HG03045 (cell line): ENCODE measurements around the gene TP53BP2.
"Not testable (repeated sequence)": the region's sequence is repeated elsewhere in the genome, so short reads cannot be mapped to it uniquely, and the experiment has no call there.

Experiments used
- ATAC-seq: cut with Tn5 transposase; IDR thresholded peaks from one replicate; pipeline ENCODE4 v1.9.1; 2021; ENCODE audit warnings: mild to moderate bottlenecking, moderate library complexity; ENCODE audit not compliant: unreplicated experiment

The TP53BP2 gene

GRCh38 chr1:223845810-223846682, at the start of gene TP53BP2:
Gene TP53BP2, minus strand, starts transcription at chr1:223845947. Its CDS starts 267 bp downstream, at chr1:223845680.
- ATAC-seq = peak; percentile 80

DNA sequence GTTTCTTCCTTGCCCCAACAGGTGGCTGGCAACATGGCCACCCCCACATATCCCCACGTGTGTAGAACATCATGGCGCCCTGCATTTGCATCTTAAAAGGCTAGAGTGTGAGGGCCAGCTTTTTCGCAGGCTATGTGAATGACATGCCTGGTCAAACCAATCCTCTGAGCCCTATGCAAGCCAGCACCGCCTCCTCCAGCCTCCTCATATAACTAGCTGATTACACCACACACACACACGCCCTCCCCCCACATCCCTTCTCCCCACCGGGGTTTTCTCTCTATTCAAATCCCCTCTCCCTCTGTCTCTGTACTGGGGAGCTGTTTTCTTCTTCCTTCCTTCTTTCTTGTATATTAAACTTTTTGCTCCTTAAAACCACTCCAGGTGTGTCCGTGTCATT, 44.7 kb upstream of the TP53BP2 start:
- not testable (repeated sequence) for ATAC-seq

DNA sequence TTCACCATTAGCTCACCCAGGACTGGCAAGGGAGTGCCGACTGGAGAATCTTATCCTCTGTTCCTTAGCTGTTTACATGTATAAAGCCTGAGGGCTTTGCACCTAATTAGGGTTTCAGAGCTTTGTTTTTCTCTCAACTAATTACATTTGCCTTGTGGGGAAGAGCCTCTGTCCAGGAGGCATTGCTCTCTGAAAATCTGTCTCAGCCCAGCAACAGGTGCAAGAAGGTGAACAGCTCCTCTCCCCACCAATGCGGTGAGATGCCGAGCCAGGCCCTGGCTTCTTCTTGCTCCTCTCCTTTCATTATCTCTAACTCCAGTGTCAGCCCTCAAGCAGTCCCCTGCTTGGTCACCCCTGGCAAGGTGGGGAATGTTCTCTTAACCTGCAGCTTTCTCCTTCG, 43.6 kb upstream of the TP53BP2 start:
- not testable (repeated sequence) for ATAC-seq

DNA sequence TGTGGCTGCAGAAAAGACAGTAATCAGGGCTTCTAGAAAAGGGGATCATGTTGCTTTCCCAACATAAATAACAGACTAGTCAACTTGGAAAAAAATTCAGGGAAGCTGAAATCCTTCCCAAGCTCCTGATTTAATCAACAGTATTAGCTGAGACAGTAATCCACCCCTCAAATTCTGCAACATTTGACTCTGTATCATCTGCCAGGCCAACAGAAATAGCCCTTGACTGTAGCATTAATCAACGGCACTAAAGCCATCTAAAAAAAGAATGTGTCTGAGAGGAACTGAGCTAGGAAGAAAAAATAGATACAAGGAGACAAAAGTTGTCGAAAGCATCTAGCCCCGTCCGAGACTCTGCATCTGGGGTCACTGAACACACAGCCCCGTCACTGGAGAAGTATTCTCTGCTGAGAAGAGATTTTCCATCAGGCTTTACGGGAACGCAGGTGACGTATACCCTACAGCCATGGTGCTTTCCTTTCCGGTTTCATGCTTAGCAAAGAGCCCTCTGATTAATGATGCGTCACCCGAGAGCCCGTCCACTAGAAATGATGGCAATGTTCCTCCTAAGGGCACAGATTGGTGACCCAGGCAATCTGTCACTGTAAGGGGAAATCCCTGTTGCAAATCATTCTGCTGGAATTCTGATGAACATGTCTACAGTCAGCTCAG, 42.1 kb upstream of the TP53BP2 start:
- no peak for ATAC-seq

- ATAC-seq = no peak
Measured at GRCh38 chr1:223886516-223886921, 40.8 kb upstream of the TP53BP2 start.

DNA sequence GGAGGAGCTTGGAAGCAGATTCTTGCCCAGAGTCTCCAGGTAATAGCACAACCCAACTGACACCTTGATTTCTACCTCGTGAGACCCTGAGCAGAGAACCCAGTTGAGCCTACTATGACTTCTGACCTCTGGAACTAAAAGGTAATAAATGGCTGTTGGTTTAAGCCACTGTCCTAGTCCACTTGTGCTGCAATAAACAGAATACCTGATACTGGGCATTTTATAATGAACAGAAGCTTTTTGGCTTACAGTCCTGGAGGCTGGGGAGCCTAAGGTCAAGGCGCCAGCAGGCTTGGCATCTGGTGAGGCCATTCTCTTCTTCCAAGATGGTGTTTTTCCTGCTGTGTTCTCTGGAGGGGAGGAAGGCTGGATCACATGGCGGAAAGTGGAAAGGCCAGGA, 39.9 kb upstream of the TP53BP2 start:
- ATAC-seq = no peak

DNA sequence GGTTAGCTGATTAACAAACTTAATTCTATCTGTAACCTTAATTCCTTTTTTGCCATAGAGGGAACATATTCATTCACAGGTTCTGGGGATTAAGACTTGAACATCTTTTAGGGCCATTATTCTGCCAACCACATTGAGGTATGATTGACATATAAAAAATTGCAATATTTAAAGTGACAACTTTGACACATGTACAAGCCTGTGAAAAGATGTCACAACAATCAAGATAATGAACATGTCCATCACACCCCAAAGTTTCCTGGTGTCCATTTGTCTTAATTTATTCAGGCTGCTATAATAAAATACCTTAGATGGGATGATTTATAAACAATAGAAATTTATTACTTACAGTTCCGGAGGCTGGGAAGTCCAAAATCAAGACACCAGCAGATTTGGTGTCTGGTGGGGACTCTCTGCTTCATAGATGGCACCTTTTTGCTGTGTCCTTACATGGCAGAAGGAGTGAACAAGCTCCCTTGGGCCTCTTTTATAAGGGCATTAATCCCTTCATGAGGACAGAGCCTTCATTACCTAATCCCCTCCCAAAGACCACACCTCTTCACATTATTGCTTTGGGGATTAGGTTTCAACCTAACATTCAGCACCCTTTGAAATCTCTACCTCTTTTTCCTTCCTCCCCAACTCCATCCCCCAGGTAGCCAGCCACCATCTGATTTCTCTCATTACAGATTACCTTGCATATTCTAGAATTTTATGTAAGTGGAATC, 33.0 kb upstream of the TP53BP2 start:
- no peak for ATAC-seq

DNA sequence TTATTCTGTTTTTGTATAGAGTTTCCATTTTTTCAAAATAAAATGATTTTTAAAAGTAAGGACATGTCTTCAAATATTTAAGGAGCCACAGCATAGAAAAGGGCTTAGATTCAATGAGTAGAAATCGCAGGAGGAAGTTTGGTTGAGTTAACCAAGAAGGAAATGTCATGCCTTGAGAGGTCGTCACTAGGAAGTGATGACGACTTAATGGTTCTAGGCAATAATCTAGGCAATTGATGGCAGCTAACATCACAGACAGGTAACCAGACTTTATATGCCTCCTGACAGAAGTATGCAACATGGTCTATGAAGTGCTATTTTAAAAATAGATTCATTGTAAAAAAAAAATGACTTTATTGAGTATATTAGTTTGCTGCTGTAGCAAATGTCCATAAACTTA, 32.1 kb upstream of the TP53BP2 start:
- ATAC-seq = no peak

- no peak for ATAC-seq
Measured at GRCh38 chr1:223876590-223876989, 30.8 kb upstream of the TP53BP2 start.

GRCh38 chr1:223873044-223873443, 27.3 kb upstream of the TP53BP2 start:
- ATAC-seq = no peak

GRCh38 chr1:223872308-223872901, 26.7 kb upstream of the TP53BP2 start:
- ATAC-seq = no peak

DNA sequence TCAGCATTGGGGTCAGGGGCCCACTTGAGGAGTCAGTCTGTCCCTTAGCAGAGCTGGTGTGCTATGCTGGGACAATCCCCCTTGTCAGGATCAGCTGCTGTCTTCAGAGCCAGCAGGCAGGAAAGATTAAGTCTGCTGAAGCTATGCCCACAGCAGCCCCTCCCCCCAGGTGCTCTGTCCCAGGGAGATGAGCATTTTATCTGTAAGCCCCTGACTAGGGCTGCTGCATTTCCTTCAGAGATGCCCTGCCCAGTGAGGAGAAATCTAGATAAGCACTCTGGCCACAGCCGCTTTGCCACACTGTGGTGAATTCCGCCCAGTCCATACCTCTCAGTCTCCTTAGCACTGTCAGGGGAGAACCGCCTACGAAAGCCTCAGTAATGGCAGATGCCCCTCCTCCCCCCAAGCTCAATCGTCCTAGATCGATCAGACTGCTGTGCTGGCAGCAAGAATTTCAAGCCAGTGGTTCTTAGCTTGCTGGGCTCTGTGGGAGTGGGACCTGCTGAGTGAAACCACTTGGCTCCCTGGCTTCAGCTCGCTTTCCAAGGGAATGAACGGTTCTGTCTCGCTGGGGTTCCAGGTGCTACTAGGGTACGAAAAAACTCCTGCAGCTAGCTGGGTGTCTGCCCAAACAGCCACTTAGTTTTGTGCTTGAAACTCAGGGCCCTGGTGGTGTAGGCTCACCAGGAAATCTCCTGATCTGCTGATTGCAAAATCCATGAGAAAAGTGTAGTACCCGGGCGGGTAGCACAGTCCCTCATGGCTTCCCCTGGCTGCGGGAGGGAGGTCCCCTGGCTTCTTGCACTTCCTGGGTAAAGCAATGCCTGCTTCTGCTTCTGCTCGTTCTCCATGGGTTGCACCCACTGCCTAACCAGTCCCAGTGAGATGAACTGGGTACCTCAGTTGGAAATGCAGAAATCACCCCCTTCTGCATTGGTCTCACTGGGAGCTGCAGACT, 25.1 kb upstream of the TP53BP2 start:
- ATAC-seq = no peak

DNA sequence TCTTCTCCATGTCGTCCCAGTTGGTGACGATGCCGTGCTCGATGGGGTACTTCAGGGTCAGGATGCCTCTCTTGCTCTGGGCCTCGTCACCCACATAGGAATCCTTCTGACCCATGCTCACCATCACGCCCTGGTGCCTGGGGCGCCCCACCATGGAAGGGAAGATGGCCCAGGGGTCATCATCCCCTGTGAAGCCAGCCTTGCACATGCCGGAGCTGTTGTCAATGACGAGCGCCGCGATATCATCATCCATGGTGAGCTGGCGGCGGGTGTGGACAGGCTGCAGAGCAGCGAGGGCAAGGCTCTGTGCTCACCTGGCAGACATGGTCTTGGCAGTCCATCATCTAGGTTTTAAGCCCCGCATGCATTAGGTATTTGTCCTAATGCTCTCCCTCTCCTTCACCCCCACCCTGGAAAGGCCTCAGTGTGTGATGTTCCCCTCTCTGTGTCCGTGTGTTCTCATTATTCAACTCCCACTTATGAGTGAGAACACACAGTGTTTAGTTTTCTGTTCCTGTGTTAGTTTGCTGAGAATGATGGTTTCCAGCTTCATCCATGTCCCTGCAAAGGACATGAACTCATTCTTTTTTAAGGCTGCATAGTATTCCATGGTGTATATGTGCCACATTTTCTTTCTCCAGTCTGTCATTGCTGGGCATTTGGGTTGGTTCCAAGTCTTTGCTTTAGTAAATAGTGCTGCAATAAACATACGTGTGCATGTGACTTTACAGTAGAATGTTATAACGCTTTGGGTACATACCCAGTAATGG, 19.0 kb upstream of the TP53BP2 start:
- not testable (repeated sequence) for ATAC-seq

- ATAC-seq = no peak
Measured at GRCh38 chr1:223864084-223864483, 18.3 kb upstream of the TP53BP2 start.

- ATAC-seq = no peak
Measured at GRCh38 chr1:223861904-223862303, 16.2 kb upstream of the TP53BP2 start.

DNA sequence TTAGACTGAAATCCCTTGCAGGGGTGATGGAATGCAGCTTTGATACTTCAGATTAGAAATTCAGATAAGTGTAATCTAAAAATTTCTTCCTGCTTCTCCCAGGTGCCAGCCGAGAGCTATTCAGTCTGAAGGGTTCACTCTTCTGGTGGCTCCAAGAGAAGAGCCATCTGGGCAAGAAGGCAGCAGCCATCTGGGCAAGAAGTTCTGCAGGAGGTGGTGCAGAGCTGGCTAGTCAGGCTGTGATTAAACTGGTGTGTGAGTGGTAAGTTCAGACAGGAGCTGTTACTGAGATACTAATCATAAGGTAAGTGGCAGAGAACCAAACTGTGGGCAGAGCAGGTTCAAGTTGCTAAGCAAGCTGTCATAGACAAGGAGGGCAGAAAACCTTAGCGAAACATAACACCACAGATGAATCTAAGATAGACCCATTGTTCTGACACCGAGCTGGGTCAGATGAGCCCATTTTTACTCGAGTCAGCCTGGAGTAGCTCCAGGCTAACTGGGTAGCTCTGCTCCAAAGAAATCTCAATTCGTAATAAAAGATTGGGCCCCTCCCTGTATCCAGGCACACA, 14.4 kb upstream of the TP53BP2 start:
- no peak for ATAC-seq

- ATAC-seq = no peak
Measured at GRCh38 chr1:223859058-223859457, 13.3 kb upstream of the TP53BP2 start.

GRCh38 chr1:223856386-223856785, 10.6 kb upstream of the TP53BP2 start:
- ATAC-seq = no peak

DNA sequence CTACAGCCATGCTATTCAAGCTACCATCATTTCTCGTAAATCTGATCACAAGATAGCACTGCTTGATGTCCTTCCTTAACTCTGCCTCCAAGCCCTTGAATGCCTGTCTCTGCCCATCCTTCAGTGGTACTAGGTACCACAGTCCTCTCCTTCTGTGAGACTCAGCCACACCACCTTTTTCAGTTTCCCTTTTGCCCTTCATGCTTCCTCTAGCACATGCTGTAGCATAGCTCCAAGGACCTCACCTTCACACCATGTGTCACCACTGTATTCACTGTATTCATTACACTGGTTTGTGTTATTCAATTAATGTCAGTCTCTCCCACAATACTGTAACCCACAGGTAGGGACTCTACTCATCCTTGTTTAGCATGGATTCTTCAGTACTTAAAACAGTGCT, 8.0 kb upstream of the TP53BP2 start:
- ATAC-seq = no peak
